Measurements from ENCODE around the gene APLN. TPM values are rescaled to one million over a fixed set of nuclear protein-coding genes. Genes with fewer than 3 reads are reported as not detected.

Gene APLN
- total and polyA plus RNA-seq, 2 of the 13 experiments (the other 11 are each of a cell fraction or from before 2014, with no cell fraction given) = 0.02 to 0.17 TPM

DNA sequence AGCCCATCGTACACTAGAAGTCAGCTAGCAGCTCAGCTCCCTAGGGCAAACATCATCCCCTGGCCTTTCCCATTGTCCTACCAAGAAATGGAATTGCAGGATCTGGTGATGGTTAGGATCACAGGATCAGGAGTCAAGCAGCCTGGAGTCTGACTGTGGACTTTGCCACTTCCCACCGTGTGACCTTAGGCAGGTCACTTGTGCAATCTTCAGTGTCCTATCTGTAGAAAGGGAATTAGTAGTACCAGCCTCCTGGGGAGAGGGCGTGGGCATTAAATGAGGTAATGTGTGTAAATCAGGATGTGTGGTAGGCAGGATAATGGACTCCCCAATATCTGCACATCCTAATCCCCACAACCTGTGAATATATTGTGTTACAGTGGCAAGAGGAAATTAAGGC is 38.6 kb upstream of the APLN start (continued):
- TF ChIP-seq FOXM1 (CRISPR knock-in tag; IDR thresholded peaks at IDR 0.05) = no peak
- TF ChIP-seq PHF5A (CRISPR knock-in tag; IDR thresholded peaks at IDR 0.05; ENCODE audit: low read depth, unreplicated experiment) = no peak
- no peak for TF ChIP-seq PREB (CRISPR knock-in tag; IDR thresholded peaks at IDR 0.05)
- no peak for TF ChIP-seq HOXA9 (CRISPR knock-in tag; IDR thresholded peaks at IDR 0.05; ENCODE audit: borderline replicate concordance)
- no peak for TF ChIP-seq ZBTB21 (CRISPR knock-in tag; IDR thresholded peaks at IDR 0.05)
- TF ChIP-seq ZNF44 (CRISPR knock-in tag; IDR thresholded peaks at IDR 0.05) = no peak
- TF ChIP-seq MEIS1 (CRISPR knock-in tag; IDR thresholded peaks at IDR 0.05; ENCODE audit: borderline replicate concordance) = no peak
- no peak for TF ChIP-seq ELF1 (CRISPR knock-in tag; IDR thresholded peaks at IDR 0.05)
- TF ChIP-seq, protein P1, sequence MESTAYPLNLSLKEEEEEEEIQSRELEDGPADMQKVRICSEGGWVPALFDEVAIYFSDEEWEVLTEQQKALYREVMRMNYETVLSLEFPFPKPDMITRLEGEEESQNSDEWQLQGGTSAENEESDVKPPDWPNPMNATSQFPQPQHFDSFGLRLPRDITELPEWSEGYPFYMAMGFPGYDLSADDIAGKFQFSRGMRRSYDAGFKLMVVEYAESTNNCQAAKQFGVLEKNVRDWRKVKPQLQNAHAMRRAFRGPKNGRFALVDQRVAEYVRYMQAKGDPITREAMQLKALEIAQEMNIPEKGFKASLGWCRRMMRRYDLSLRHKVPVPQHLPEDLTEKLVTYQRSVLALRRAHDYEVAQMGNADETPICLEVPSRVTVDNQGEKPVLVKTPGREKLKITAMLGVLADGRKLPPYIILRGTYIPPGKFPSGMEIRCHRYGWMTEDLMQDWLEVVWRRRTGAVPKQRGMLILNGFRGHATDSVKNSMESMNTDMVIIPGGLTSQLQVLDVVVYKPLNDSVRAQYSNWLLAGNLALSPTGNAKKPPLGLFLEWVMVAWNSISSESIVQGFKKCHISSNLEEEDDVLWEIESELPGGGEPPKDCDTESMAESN (CRISPR knock-in tag; conservative IDR thresholded peaks at IDR 0.05) = no peak
- TF ChIP-seq ZNF12 (CRISPR knock-in tag; IDR thresholded peaks at IDR 0.05) = no peak
- TF ChIP-seq, protein P2, sequence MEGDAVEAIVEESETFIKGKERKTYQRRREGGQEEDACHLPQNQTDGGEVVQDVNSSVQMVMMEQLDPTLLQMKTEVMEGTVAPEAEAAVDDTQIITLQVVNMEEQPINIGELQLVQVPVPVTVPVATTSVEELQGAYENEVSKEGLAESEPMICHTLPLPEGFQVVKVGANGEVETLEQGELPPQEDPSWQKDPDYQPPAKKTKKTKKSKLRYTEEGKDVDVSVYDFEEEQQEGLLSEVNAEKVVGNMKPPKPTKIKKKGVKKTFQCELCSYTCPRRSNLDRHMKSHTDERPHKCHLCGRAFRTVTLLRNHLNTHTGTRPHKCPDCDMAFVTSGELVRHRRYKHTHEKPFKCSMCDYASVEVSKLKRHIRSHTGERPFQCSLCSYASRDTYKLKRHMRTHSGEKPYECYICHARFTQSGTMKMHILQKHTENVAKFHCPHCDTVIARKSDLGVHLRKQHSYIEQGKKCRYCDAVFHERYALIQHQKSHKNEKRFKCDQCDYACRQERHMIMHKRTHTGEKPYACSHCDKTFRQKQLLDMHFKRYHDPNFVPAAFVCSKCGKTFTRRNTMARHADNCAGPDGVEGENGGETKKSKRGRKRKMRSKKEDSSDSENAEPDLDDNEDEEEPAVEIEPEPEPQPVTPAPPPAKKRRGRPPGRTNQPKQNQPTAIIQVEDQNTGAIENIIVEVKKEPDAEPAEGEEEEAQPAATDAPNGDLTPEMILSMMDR (CRISPR knock-in tag; IDR thresholded peaks at IDR 0.05) = no peak
- TF ChIP-seq NR2F6 (IDR thresholded peaks at IDR 0.05) = peak; percentile 49; the same call in 1 of the 2 replicates
- peak; percentile 43; the same call in 1 of the 2 replicates for TF ChIP-seq NR2F6 (CRISPR knock-in tag; IDR thresholded peaks at IDR 0.05)
- no peak for TF ChIP-seq THYN1 (CRISPR knock-in tag; IDR thresholded peaks at IDR 0.05; ENCODE audit: borderline replicate concordance, low read depth)
- TF ChIP-seq, protein P3, sequence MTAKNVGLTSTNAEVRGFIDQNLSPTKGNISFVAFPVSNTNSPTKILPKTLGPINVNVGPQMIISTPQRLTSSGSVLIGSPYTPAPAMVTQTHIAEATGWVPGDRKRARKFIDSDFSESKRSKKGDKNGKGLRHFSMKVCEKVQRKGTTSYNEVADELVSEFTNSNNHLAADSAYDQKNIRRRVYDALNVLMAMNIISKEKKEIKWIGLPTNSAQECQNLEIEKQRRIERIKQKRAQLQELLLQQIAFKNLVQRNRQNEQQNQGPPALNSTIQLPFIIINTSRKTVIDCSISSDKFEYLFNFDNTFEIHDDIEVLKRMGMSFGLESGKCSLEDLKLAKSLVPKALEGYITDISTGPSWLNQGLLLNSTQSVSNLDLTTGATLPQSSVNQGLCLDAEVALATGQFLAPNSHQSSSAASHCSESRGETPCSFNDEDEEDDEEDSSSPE (CRISPR knock-in tag; IDR thresholded peaks at IDR 0.05) = no peak
- TF ChIP-seq RXRA (CRISPR knock-in tag; IDR thresholded peaks at IDR 0.05) = peak; percentile 69; the same call in 1 of the 2 replicates
- no peak for TF ChIP-seq ZBTB20 (CRISPR knock-in tag; IDR thresholded peaks at IDR 0.05; ENCODE audit: borderline replicate concordance, low read depth)
- no peak for TF ChIP-seq SIX1 (CRISPR knock-in tag; IDR thresholded peaks at IDR 0.05; ENCODE audit: borderline replicate concordance)
- no peak for TF ChIP-seq NFKB2 (CRISPR knock-in tag; IDR thresholded peaks at IDR 0.05; ENCODE audit: borderline replicate concordance)
- TF ChIP-seq REXO4 (CRISPR knock-in tag; IDR thresholded peaks at IDR 0.05; ENCODE audit: borderline replicate concordance) = no peak
- TF ChIP-seq SUZ12 (IDR thresholded peaks at IDR 0.05; ENCODE audit: low read depth, low read length) = no peak
- TF ChIP-seq HINFP (CRISPR knock-in tag; IDR thresholded peaks at IDR 0.05; ENCODE audit: low read depth) = no peak
- TF ChIP-seq SNAI1 (CRISPR knock-in tag; IDR thresholded peaks at IDR 0.05; ENCODE audit: borderline replicate concordance) = no peak
- TF ChIP-seq ZSCAN9 (CRISPR knock-in tag; IDR thresholded peaks at IDR 0.05; ENCODE audit: borderline replicate concordance) = no peak
- no peak for TF ChIP-seq ZNF34 (CRISPR knock-in tag; IDR thresholded peaks at IDR 0.05; ENCODE audit: borderline replicate concordance)
- TF ChIP-seq SP2 (CRISPR knock-in tag; IDR thresholded peaks at IDR 0.05) = no peak
